Measurements from ENCODE around the gene CDHR3.

CDHR3 gene

DNA sequence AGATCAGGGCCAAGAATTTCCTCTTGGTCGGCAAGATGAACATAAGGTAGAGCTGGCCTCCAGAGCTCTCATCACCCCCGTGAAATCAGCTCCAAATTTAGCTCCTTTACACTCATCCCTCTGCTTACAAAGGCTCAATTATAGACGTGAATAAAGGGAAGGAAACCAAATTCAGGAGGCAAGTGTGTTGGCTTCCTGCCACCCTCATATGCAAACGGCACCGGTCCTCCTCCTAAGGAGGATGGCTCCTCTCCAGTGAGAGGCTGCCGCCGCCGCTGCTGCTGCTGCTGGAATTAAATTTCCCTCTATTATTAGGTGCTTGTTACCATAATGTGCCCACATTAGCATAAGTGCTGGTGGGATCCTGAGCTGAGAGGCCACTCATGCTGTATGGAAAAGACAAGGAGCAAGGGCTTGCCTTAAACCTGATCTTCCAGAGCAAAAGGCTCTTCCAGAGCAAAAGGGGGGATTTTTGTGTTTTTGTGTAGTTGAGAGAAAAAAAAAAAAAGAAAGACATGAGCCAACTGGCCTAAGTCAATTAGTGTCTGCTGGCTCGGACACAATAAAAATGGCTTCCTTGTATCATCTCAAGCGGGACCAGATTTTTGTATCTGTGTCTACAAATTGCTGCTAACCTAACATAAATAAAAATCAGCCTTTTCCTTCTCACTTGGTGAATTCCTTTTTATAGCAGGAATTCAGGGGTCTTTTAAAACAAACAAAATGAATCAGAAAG, 68.4 kb downstream of the CDHR3 start:
- DNase-seq: no peak

DNA sequence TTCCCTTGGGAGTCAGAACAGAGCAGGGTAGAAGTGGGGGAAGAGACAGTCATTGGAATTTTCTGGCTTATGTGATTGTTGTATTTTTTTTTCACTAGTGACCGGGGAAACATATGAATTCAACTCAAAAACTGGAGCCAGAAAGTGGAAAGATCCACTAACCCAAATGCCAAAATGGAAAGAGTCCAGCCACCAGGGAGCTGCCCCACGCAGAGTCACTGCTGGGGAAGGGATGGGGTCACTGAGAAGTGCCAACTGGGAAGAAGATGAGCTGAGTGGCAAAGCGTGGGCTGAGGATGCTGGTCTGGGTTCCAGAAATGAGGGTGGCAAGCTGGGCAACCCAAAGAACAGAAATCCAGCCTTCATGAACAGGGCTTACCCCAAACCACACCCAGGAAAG, 69.2 kb downstream of the CDHR3 start:
- DNase-seq: no peak

DNA sequence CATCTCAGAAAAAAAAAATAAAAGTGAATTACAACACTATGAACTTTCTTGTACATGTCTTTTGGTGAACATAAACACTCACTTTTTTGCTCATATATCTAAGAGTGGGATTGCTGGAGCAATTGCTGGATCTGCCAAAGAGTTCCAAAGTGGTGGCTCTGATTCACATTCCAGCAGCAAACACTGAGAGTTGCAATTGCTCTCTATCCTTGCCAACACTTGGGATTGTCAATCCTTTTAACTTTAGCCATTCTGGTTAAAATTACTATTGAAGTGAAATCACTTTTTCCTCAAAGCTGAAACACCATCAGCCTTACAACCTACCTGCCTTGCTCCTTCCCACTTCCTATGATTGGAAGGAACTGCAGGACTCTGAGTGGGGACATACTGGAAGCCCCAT, 70.7 kb downstream of the CDHR3 start:
- DNase-seq: no peak

DNA sequence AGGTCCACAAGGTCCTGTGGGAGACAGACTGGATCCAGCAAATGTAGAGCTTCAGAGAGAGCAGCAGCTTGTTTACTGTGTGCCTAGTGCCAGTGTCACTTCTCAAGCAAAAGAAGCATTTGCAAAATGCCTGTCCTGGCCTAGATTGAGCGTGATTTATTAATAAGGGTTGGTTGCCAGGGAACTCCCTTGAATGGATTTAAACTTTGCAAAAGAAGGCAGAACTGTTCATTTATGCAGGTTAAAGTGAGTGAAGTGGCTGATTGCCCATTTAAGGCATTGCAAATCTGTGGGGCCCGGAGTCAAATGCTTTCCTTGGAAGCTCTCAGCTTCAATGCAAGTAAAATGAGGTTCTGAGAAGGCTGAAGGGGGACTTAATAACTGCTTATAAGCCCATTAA, 71.3 kb downstream of the CDHR3 start:
- no peak for DNase-seq

- DNase-seq: no peak
Measured at GRCh38 chr7:106035568-106035967, 72.5 kb downstream of the CDHR3 start.

DNA sequence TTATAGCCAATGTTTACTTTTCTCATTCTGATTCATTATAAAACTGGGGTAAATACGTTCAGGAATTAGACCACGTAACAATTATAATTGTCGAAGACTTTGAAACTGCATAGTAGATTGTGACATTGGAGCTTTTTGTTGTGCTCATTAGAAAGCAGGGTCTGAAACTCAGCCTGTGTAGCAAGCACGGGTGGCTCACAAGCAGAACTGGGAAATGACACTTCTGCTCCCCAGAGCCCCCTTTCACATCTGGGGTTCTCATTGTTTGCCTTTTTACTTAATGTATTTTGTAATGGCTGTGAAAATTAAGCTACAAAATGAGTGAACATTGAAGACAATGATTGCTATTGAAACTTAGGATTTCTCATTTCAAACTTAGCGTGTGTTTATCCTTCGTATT, 72.9 kb downstream of the CDHR3 start:
- no peak for DNase-seq

DNA sequence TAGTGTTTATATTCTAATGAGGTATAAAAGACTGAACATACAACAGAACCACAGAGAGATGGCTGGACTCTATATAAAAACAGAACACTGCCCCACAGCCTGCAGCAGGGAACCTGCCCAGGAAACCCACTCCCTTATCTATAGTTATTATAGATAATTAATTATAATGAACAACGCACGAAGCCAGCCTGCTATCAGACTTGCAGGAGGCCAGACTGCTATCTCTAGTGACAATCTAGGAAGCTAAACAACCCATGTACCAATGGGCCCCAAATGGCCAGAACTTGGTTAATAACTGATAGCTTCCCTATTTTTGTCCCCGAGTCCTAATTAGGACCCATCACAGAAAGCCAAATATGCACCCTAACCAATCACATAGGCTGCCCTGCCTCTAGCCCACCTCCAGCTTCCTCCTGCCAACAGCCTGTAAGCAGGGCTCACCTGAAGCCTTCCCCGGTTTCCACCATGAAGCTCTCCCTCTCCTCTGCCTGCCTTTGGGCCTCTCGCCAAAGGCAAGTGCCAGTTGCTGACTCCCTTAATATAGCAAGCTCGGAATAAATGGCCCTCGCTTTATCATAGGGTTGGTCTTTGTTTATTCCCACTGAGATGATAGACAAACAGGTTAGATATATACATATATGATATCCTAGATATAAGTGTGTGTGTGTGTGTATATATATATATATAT, 74.6 kb downstream of the CDHR3 start:
- no peak for DNase-seq

DNA sequence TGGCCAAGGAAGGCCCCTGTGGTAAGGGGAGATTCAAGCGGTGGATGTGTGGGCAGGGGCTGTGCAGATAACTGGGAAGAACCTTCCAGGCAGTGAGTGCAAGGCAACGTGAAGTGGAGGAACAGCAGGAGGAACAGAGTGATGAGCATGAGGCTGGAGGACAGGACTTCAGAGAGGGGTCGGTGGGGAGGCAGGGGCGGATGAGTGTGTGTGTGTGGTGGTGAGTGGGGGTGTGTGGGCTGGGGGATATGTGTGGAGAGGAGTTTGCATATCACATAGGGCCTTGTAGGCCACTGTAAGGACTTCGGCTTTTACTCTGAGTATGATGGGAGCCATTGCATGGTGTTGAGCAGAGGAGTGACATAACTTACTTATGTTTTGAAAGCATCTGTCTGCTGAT, 75.2 kb downstream of the CDHR3 start:
- no peak for DNase-seq

DNA sequence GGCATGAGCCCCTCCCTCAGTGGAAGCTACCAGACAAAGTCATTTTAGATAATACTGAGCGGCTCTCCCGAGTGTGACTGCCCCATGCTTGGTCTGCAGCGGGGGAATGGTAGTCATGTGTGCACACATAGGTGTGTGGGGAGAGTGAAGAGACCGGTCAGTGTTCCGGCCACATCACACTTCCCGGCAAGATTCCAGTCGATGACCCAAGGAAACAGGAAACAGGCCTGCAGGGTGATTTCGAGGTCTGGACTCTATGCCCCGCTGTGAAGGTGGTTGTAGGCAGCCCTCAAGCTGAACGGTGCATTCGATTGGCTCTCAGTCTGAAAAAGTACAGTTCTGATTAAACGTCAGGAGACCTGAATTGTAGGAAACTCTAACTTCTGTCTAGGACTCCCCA, 75.9 kb downstream of the CDHR3 start:
- no peak for DNase-seq

DNA sequence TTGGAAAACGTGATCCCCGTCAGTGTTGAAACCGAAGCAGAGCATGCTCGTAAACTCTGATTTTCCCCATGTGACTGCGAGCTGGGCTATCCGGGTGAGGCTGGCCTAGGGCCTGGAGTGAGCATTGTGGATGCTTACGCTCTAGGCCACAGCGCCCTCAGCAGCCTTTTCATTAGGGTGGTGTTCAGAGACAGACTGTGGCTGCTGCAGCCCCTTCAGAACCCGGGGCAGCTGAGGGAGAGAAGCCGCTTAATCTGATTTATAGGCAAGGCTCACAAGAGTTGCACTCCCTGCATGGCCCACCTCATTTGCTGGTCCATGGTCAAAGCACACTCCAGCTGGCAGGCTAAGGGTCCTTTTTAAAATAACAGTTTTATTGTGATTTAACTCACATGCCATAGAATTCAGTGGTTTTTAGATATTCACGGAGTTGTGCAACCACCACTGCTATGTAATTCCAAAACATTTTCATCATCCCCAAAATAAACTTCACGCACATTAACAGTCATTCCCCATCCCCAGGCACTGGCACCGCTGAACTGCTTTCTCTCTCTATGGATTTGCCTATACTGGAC, 76.5 kb downstream of the CDHR3 start:
- no peak for DNase-seq

- peak; percentile 56 for DNase-seq
Measured at GRCh38 chr7:106041140-106041717, 78.2 kb downstream of the CDHR3 start.

DNA sequence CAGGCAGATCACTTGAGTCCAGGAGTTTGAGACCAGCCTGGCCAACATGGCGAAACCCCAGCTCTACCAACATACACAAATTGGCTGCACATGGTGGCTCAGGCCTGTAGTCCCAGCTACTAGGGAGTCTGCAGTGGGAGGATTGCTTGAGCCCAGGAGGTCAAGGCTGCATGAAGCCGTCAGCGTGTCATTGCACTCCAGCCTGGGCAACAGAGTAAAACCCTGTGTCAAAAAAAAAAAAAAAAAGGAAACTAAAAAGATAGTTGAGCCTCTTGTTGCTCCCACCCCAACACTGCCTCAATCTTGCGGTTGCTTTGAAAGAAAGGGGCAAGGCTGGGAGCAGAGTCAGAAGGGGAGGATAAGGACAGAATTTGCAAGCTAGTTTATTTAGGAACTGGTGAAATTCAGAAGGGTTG, 79.1 kb downstream of the CDHR3 start:
- DNase-seq: no peak

DNA sequence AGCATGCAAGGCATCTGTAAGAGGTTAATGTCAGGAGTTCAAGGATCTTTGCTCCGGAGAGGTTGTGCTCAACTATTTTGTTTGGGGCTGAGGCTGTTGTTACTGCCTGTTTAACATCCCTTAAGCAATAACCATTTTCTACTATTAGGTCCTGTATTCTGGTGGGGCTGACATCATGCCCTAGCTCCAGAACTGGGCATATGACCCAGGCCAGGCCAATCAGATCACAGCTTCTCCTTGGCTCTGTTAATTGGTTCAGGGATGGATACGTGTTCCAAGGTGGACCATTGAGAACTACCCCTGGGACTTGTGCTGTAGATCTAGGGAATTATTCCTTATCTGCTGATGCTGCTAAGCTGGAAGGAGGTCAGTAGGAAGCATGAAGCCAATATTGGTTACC, 82.1 kb downstream of the CDHR3 start:
- DNase-seq: no peak

GRCh38 chr7:106045586-106045985, 82.5 kb downstream of the CDHR3 start:
- DNase-seq: no peak

DNA sequence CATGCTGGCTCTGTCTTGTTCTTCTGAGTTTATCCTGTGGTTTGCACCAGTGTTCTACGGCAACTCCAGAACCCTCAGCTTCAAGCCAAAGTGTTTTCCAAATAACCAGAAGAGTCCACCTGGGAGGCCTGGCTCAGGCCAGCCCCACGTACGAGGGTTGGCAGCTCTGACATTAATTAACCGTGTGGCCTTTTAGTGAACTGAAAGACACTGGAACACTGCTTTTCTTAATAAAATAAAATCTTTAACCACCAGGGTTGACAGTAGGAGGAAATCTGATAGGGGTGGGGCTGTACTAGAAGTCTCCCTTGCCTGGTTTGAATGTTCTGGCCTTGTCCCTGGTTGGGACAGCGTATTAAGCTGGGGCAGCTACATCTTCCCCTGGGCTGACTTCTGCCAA, 84.1 kb downstream of the CDHR3 start:
- DNase-seq: no peak

- DNase-seq: no peak
Measured at GRCh38 chr7:106047818-106048705, 85.0 kb downstream of the CDHR3 start.

DNA sequence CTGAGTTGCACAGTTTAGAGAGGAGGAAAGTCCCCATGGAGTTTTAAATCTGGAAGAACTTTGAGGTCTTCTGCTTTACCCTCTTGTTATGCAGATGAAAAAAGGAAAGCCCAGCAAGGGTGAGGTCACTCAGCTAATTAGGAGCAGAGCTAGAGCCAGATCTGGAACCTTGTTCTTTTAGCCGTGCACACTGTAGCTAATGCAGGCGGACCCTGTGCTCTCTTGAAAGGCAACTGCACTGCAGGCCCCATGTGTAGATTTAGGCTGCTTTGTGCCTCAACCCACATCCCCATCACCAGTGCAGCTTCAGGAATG, 85.6 kb downstream of the CDHR3 start:
- DNase-seq: no peak

DNA sequence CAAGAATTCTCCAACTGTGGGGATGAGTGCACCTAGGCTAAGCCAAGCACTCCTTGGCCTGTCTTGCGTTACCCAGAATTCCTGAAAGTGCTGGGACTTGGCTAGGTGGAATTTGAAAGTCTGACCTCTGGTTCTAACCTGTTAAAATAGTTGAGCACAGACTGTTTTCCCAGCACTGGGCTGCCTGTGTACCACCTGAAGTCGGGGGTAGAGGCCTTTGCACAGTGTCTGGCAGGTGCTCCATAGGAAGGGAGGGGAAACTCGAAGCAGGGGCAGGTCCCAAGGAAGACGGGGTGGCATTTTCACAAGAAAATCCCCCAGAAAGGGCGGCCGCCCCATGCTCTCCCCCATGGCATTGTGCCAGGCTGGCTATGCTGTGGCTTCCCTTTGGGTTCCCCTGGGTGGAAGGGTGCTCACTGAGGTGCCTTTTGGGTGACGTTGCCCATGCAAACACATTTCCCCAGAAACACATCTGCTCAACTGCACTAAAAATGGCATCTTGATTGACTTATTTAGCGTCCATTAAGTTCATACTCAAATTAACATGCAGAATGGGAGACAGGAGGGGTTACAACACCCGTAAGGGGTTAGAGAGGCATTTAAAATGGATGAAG, 86.2 kb downstream of the CDHR3 start:
- DNase-seq: no peak

GRCh38 chr7:106050002-106050745, 87.1 kb downstream of the CDHR3 start:
- DNase-seq: no peak

GRCh38 chr7:106050746-106051117, 87.7 kb downstream of the CDHR3 start:
- no peak for DNase-seq

GRCh38 chr7:106052681-106053080, 89.6 kb downstream of the CDHR3 start:
- DNase-seq: no peak

DNA sequence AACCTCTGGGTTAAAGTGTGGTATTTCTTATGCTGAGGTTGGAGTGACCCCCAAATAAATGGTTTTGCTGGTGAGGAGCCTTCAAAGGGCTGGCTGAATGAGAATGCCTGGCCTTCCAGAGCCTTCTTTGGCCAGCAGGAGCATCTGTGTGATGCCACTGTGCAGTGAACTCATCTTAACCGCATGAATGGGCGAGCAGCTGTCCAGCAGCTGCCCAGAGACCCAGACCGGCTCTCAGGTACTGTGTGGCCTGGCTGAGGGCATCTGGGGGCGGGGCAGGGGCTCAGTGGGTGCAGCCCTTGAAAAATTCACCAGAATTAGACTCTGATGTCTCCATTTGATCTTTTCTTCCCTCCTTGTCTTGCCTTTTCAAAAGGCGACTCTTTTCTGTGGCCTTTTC, 90.0 kb downstream of the CDHR3 start:
- DNase-seq: no peak
